ENCODE results near the gene LRRC71.

Gene LRRC71

DNA sequence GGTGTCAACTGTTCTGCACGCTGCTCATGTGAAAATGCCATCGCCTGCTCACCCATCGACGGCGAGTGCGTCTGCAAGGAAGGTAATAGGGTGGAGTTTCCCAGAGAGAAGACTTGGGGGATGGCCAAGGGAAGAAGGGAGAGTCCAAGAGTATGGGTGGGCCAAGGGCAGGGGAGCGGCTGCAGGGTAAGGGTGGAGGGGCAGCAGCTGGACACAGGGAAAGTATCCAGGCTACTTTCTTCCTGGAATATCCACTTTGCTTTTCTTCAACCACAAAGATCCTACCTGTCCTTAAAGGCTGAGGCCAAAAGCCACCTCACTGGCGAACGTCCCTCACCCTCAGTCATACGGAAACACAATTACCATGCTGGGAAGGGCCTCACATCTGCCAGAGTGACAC lies 11.5 kb upstream of the LRRC71 start:
- ChIA-PET CTCF (interaction anchor here (0.6 to 5.6 kb wide), 7 partner anchors 12 to 165 kb away, joined by 3 to 49 read pairs (median 5); partner anchors contain the start of genes LRRC71 and NTRK1), POLR2A (no interaction called here)
- TF ChIP-seq ZNF433 (tag by site-specific recombination; IDR thresholded peaks at IDR 0.05; ENCODE audit: low read depth) = no peak
- TF ChIP-seq OSR2 (tag by site-specific recombination; IDR thresholded peaks at IDR 0.05) = no peak
- no peak for TF ChIP-seq ZNF658 (tag by site-specific recombination; IDR thresholded peaks at IDR 0.05)
- TF ChIP-seq, protein P1, sequence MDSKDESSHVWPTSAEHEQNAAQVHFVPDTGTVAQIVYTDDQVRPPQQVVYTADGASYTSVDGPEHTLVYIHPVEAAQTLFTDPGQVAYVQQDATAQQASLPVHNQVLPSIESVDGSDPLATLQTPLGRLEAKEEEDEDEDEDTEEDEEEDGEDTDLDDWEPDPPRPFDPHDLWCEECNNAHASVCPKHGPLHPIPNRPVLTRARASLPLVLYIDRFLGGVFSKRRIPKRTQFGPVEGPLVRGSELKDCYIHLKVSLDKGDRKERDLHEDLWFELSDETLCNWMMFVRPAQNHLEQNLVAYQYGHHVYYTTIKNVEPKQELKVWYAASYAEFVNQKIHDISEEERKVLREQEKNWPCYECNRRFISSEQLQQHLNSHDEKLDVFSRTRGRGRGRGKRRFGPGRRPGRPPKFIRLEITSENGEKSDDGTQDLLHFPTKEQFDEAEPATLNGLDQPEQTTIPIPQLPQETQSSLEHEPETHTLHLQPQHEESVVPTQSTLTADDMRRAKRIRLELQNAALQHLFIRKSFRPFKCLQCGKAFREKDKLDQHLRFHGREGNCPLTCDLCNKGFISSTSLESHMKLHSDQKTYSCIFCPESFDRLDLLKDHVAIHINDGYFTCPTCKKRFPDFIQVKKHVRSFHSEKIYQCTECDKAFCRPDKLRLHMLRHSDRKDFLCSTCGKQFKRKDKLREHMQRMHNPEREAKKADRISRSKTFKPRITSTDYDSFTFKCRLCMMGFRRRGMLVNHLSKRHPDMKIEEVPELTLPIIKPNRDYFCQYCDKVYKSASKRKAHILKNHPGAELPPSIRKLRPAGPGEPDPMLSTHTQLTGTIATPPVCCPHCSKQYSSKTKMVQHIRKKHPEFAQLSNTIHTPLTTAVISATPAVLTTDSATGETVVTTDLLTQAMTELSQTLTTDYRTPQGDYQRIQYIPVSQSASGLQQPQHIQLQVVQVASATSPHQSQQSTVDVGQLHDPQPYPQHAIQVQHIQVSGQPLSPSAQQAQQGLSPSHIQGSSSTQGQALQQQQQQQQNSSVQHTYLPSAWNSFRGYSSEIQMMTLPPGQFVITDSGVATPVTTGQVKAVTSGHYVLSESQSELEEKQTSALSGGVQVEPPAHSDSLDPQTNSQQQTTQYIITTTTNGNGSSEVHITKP (tag by site-specific recombination; IDR thresholded peaks at IDR 0.05) = peak; percentile 53; the same call in 1 of the 2 replicates
- TF ChIP-seq, protein P2, sequence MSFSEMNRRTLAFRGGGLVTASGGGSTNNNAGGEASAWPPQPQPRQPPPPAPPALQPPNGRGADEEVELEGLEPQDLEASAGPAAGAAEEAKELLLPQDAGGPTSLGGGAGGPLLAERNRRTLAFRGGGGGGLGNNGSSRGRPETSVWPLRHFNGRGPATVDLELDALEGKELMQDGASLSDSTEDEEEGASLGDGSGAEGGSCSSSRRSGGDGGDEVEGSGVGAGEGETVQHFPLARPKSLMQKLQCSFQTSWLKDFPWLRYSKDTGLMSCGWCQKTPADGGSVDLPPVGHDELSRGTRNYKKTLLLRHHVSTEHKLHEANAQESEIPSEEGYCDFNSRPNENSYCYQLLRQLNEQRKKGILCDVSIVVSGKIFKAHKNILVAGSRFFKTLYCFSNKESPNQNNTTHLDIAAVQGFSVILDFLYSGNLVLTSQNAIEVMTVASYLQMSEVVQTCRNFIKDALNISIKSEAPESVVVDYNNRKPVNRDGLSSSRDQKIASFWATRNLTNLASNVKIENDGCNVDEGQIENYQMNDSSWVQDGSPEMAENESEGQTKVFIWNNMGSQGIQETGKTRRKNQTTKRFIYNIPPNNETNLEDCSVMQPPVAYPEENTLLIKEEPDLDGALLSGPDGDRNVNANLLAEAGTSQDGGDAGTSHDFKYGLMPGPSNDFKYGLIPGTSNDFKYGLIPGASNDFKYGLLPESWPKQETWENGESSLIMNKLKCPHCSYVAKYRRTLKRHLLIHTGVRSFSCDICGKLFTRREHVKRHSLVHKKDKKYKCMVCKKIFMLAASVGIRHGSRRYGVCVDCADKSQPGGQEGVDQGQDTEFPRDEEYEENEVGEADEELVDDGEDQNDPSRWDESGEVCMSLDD (tag by site-specific recombination; IDR thresholded peaks at IDR 0.05) = no peak
- H3K9me3 ChIP-seq (ENCODE audit: control insufficient read depth, insufficient read depth, low read depth, low read length) = no peaks in the 10 kb centered on the region
- no peak overlapping the region for H3K4me3 ChIP-seq (ENCODE audit: low read depth, low read length)
- H3K36me3 ChIP-seq (ENCODE audit: control insufficient read depth in 2 of 2, insufficient read depth in 1 of 2, low read length in 2 of 2) = no peaks in the 10 kb centered on the region
- H3K27ac ChIP-seq (ENCODE audit: extremely low read depth, low read depth, low read length) = no peak overlapping the region
- H3K4me1 ChIP-seq (ENCODE audit: control insufficient read depth, insufficient read depth, low read length) = no peaks in the 10 kb centered on the region

DNA sequence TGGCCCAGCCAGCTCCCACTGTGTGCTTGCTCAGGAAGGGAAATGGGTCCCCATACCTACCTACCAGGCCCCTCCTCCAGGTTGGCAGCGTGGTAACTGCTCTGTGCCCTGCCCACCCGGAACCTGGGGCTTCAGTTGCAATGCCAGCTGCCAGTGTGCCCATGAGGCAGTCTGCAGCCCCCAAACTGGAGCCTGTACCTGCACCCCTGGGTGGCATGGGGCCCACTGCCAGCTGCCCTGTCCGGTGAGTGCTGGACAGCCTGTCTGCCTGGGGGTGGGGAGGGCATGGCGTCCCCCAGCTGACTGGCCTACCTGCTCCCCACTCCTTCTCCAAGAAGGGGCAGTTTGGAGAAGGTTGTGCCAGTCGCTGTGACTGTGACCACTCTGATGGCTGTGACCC lies 10.8 kb upstream of the LRRC71 start:
- POLR2A ChIA-PET = no interaction called here
- H3K36me3 ChIP-seq (ENCODE audit: control insufficient read depth in 2 of 2, insufficient read depth in 1 of 2, low read length in 2 of 2) = no peaks in the 10 kb centered on the region
- no peak overlapping the region for H3K27ac ChIP-seq (ENCODE audit: extremely low read depth, low read depth, low read length)
- TF ChIP-seq ZNF211 (tag by site-specific recombination; IDR thresholded peaks at IDR 0.05; ENCODE audit: low read depth) = no peak
- TF ChIP-seq, protein P3, sequence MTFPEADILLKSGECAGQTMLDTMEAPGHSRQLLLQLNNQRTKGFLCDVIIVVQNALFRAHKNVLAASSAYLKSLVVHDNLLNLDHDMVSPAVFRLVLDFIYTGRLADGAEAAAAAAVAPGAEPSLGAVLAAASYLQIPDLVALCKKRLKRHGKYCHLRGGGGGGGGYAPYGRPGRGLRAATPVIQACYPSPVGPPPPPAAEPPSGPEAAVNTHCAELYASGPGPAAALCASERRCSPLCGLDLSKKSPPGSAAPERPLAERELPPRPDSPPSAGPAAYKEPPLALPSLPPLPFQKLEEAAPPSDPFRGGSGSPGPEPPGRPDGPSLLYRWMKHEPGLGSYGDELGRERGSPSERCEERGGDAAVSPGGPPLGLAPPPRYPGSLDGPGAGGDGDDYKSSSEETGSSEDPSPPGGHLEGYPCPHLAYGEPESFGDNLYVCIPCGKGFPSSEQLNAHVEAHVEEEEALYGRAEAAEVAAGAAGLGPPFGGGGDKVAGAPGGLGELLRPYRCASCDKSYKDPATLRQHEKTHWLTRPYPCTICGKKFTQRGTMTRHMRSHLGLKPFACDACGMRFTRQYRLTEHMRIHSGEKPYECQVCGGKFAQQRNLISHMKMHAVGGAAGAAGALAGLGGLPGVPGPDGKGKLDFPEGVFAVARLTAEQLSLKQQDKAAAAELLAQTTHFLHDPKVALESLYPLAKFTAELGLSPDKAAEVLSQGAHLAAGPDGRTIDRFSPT (tag by site-specific recombination; IDR thresholded peaks at IDR 0.05) = peak; percentile 41; the same call in 1 of the 2 replicates
- no peak overlapping the region for H3K4me3 ChIP-seq (ENCODE audit: low read depth, low read length)
- no peaks in the 10 kb centered on the region for H3K4me1 ChIP-seq (ENCODE audit: control insufficient read depth, insufficient read depth, low read length)
- CTCF ChIA-PET = interaction anchor here (0.6 to 5.6 kb wide), 11 partner anchors 10 to 165 kb away, joined by 3 to 49 read pairs (median 5); partner anchors contain the start of genes LRRC71 and NTRK1
- H3K9me3 ChIP-seq (ENCODE audit: control insufficient read depth, insufficient read depth, low read depth, low read length) = no peaks in the 10 kb centered on the region

DNA sequence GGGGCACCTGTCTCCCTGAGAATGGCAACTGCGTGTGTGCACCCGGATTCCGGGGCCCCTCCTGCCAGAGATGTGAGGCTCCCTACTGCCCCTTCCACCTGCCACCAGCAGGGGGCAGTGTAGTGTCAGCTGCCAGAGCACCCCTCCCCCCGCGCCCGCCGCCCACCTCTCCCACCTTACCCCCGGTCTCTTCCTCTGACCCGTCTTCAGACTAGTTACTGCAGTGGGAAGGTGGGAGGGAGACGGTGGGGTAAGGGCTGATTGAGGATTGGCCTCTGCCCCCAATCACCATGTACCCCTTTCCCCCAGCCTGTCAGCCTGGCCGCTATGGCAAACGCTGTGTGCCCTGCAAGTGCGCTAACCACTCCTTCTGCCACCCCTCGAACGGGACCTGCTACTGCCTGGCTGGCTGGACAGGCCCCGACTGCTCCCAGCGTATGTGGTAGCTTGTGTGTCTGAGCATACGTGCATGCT lies 10.1 kb upstream of the LRRC71 start:
- H3K36me3 ChIP-seq (ENCODE audit: control insufficient read depth in 2 of 2, insufficient read depth in 1 of 2, low read length in 2 of 2) = no peaks in the 10 kb centered on the region
- no peak overlapping the region for H3K4me3 ChIP-seq (ENCODE audit: low read depth, low read length)
- POLR2A ChIA-PET = no interaction called here
- CTCF ChIA-PET = interaction anchor here (0.7 to 5.6 kb wide), 19 partner anchors 9 to 252 kb away, joined by 3 to 49 read pairs (median 5); partner anchors contain the start of gene LRRC71
- no peaks in the 10 kb centered on the region for H3K9me3 ChIP-seq (ENCODE audit: control insufficient read depth, insufficient read depth, low read depth, low read length)
- no peak overlapping the region for H3K27ac ChIP-seq (ENCODE audit: extremely low read depth, low read depth, low read length)
- no peaks in the 10 kb centered on the region for H3K4me1 ChIP-seq (ENCODE audit: control insufficient read depth, insufficient read depth, low read length)
- TF ChIP-seq REPIN1 (tag by site-specific recombination; IDR thresholded peaks at IDR 0.05; ENCODE audit: low read depth) (no peak), MZF1 (tag by site-specific recombination; IDR thresholded peaks at IDR 0.05; ENCODE audit: borderline replicate concordance) (no peak), ZSCAN30 (tag by site-specific recombination; IDR thresholded peaks at IDR 0.05) (no peak), ZNF596 (tag by site-specific recombination; IDR thresholded peaks at IDR 0.05) (no peak), GLI4 (tag by site-specific recombination; IDR thresholded peaks at IDR 0.05) (0 out of 2 replicates have a peak, but pooled peaks have one; percentile 32), ZBTB7A (tag by site-specific recombination; IDR thresholded peaks at IDR 0.05; ENCODE audit: low read depth) (peak; percentile 57; the same call in 1 of the 2 replicates), GLIS1 (tag by site-specific recombination; IDR thresholded peaks at IDR 0.05) (no peak), ZNF292 (tag by site-specific recombination; IDR thresholded peaks at IDR 0.05; ENCODE audit: borderline replicate concordance, low read depth) (no peak), KLF10 (tag by site-specific recombination; IDR thresholded peaks at IDR 0.05) (no peak)
- TF ChIP-seq, protein P4, sequence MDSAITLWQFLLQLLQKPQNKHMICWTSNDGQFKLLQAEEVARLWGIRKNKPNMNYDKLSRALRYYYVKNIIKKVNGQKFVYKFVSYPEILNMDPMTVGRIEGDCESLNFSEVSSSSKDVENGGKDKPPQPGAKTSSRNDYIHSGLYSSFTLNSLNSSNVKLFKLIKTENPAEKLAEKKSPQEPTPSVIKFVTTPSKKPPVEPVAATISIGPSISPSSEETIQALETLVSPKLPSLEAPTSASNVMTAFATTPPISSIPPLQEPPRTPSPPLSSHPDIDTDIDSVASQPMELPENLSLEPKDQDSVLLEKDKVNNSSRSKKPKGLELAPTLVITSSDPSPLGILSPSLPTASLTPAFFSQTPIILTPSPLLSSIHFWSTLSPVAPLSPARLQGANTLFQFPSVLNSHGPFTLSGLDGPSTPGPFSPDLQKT (IDR thresholded peaks at IDR 0.05; ENCODE audit: borderline replicate concordance, low read depth, low read length) = no peak
- TF ChIP-seq, protein P5, sequence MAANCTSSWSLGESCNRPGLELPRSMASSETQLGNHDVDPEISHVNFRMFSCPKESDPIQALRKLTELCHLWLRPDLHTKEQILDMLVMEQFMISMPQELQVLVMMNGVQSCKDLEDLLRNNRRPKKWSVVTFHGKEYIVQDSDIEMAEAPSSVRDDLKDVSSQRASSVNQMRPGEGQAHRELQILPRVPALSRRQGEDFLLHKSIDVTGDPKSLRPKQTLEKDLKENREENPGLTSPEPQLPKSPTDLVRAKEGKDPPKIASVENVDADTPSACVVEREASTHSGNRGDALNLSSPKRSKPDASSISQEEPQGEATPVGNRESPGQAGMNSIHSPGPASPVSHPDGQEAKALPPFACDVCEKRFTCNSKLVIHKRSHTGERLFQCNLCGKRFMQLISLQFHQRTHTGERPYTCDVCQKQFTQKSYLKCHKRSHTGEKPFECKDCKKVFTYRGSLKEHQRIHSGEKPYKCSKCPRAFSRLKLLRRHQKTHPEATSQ (tag by site-specific recombination; IDR thresholded peaks at IDR 0.05) = no peak
